GM12892 (cell line): ENCODE measurements around the gene MTHFD2. TPM values are rescaled to one million over a fixed set of nuclear protein-coding genes. Genes with fewer than 3 reads are reported as not detected.

Experiments
- DNase-seq: peaks from one replicate; pipeline ENCODE4 v3.0.0; 2011; ENCODE audit not compliant: insufficient read length
- FAIRE-seq: peaks from 2 replicates; lab custom pipeline; 2011; peaks lifted over from hg19 to GRCh38; lab: Jason Lieb, UNC
- POLR2A ChIP-seq: IDR thresholded peaks from 2 replicates; pipeline ENCODE4 v1.6.1; 2011; ENCODE audit warnings: low read depth, low read length, control low read depth
- POLR2AphosphoS5 ChIP-seq: IDR thresholded peaks from 2 replicates; pipeline ENCODE4 v1.6.1; 2011; ENCODE audit warnings: low read depth, low read length, control low read depth
- TAF1 ChIP-seq: IDR thresholded peaks from 2 replicates; pipeline ENCODE4 v1.6.1; 2011; ENCODE audit warnings: low read depth, mild to moderate bottlenecking, control low read depth, low read length, borderline replicate concordance
- polyA plus RNA-seq: library from polyadenylated mRNA; unstranded; fragments of >200 nt; gene quantifications from one replicate; pipeline ENCODE4 v1.2.1, GENCODE V29; 2012; ENCODE audit warnings: missing spikeins, inconsistent platforms; ENCODE audit not compliant: missing spikeins

The MTHFD2 gene
- polyA plus RNA-seq = 171 TPM

DNA sequence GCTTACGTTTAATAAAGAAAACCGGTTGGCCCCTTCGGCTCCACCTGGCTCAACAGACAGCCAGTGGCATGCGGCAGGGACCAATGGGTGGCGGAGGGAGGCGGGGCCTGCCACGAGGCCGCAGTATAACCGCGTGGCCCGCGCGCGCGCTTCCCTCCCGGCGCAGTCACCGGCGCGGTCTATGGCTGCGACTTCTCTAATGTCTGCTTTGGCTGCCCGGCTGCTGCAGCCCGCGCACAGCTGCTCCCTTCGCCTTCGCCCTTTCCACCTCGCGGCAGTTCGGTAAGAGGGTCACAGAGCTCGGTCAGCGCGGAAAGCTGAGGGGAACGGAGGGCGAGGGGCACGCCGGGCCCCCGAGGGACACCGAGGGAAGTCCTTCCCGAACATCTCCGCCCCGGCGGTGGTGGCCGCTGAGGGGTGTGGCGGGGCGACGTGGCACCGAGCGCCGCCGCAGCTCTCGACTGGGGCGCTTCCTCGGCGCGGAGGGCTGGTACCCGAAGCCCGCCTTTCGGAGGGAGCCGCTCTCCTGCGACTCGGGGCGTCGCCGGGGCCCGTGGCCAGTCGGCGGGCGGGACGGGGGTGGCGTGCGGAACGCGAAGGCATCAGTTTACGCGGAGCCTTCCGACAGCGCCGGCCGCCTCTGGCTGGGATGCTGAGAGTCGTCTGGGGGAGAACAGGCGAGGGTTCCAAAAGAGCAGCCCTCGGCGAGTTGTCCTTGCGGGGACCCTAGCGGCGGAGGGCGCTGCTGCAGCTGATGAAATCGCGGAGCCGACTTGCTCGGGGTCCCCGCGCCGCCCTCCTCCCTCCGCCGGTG lies at the start of gene MTHFD2:
TSS of gene MTHFD2 (plus strand) at position 155 of the 814 bp plus-strand sequence. CDS start at position 182, 27 bp downstream.
- FAIRE-seq (peak; percentile 96), DNase-seq (peak; percentile 91)
- peak; percentile 99 for TF ChIP-seq POLR2A
- TF ChIP-seq POLR2AphosphoS5 = peak; percentile 99
- peak; percentile 93 for TF ChIP-seq TAF1

DNA sequence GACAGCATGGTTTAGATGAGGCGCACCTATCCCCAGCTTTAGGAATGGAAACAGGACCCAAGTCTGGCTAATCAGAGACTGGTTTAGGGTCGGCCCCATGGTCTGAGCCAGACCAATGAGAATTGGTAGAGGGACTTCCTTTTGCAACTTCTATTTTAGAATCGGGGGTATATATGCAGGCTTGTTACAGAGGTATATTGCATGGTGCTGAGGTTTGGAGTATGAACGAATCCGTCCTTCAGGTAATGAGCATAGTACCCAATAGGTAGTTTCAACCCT lies 49.2 kb upstream of the MTHFD2 start:
- no peak for DNase-seq
- TF ChIP-seq POLR2A (no peak), TAF1 (no peak), POLR2AphosphoS5 (no peak)
- FAIRE-seq = no peak

DNA sequence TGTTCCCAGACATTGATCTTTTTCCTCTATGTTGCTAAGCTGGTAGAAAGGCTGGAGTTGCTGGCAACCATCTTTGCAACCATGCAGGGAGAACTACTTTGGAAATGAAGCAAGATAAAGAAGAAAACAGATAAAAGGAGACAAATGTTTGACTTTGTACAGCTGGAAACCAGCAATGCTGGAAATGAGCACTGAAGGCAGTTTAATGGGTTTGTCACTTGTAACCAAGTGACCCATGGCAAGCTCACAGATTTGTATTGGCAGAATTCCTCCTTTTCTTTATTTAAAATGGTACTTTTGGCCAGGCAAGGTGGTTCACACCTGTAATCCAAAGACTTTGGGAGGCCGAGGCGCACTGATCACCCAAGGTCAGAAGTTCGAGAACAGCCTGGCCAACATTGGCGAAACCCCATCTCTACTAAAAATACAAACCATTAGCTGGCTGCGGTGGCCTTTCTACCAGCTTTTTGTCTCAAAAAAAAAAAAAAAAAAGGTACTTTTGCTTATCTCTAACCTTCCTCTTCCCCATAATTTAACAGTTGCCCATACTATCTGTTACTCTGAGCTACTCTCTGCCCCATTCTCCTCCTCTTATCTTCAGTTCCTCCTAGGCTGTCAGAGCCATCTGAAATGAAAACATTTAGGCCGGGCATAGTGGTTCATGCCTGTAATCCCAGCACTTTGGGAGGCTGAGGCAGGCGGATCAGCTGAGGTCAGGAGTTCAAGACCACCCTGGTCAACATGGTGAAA lies 48.7 kb upstream of the MTHFD2 start:
- no peak for TF ChIP-seq POLR2A
- TF ChIP-seq TAF1 = no peak
- no peak for TF ChIP-seq POLR2AphosphoS5
- FAIRE-seq (no peak), DNase-seq (no peak)

DNA sequence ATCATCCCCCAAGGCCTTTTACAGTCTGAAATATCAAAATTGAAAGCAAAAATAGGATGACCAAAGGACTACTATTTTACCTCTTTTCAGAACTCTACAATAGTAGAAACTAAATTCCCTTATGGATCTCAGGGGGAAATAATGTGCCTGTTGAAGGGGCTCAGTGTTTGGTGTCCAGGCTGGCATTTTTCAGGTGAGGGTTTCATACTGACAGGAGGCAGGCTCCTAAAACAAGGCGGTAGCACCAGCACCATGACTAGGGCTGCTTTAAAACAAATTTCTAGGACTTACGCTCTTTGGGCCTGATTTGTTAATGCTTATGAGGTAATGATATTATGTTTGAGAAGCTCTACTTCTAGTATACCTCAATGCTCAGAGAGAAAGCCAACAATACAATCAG lies 45.5 kb upstream of the MTHFD2 start:
- TF ChIP-seq TAF1 = no peak
- peak; percentile 77 for TF ChIP-seq POLR2AphosphoS5
- TF ChIP-seq POLR2A = 0 out of 2 replicates have a peak, but pooled peaks have one; percentile 35
- DNase-seq (no peak), FAIRE-seq (no peak)

DNA sequence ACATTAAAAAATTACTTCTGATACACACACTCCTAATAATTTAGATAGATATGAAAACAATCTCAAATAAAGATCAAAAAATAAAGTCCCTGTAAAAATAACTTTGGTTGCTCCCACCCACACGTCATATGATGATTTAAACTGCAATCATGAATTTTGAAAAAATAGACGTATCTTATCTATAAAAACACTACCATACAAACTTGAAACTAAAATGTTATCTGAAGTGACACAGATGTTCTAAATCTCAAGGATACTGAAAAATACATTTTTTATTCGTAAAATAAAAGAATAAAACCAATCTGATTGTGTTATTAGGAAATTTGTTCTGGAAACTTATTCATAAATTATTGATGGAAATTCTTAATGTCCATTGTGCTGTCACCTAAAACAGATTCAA lies 42.6 kb upstream of the MTHFD2 start:
- no peak for FAIRE-seq
- DNase-seq = no peak
- no peak for TF ChIP-seq TAF1
- no peak for TF ChIP-seq POLR2AphosphoS5
- no peak for TF ChIP-seq POLR2A

DNA sequence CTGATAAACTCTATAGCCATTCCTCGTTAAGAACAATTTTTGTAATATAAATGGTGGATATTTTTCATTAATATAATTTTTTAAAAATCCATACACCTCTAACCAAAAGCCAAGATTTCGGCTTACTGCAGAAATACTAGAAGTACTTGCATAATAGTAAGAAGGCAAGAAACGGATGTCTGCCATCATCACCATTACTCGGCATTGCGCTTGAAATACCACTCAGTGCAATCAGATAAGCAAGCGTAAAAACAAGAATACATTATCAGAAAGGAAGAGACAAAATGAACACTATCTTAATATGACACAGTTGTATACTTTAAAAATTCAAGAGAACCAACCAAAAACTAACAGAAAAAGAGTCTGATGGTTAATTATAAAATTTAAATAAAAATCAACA lies 35.5 kb upstream of the MTHFD2 start:
- FAIRE-seq (no peak), DNase-seq (no peak)
- TF ChIP-seq POLR2AphosphoS5 = no peak
- no peak for TF ChIP-seq POLR2A
- TF ChIP-seq TAF1 = no peak

DNA sequence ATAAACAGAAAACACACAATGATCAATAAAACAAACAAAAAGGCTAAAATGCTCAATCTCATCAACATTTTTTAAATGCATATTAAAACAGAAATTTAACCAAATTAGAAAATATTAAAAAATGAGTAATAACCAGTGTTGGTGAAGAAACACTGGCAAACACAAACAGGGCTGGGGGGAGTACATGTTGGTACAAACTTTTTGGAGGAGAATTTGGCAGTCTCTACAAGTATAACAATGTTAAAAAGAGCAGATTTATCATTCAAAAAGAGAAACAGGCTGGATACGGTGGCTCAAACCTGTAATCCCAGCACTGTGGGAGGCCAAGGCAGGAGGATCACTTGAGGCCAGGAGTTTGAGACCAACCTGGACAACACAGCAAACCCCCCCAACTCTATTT lies 33.7 kb upstream of the MTHFD2 start:
- DNase-seq (no peak), FAIRE-seq (no peak)
- TF ChIP-seq TAF1 = no peak
- no peak for TF ChIP-seq POLR2A
- TF ChIP-seq POLR2AphosphoS5 = no peak

DNA sequence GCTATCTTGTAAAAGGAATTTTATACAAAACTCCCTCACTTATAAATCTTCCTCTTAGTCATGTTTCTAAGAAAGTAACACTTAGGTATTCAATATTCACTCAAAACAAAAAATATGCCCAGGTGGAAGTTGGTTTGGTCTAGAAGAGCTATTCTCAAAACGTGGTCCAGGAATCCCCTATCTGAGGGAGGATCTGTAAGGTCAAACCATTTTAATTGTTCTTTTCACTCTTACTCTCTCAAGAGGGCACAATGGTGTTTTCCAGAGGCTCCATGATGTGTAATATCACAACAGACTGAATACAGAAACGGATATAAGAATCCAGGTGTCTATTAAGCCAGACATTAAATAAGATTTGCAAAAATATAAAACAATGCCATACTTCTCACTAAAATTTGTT lies 29.7 kb upstream of the MTHFD2 start:
- no peak for DNase-seq
- no peak for TF ChIP-seq POLR2A
- TF ChIP-seq POLR2AphosphoS5 = no peak
- TF ChIP-seq TAF1 = no peak
- peak; percentile 56 for FAIRE-seq

DNA sequence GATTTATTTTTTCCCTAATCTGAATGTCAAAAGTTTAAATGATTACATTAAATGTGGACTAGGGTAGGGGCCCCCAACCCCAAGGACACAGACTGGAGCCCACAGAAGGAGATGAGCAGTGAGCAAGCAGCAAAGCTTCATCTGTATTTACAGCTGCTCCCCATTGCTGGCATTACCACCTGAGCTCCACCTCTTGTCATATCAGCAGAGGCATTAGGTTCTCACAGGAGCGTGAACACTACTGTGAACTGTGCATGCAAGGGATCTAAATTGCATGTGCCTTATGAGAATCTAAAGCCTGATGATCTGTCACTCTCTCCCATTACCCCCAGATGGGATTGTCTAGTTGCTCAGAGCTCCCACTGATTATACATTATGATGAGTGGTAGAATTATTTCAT lies 23.5 kb upstream of the MTHFD2 start:
- FAIRE-seq (no peak), DNase-seq (no peak)
- no peak for TF ChIP-seq POLR2A
- TF ChIP-seq TAF1 = no peak
- TF ChIP-seq POLR2AphosphoS5 = no peak

DNA sequence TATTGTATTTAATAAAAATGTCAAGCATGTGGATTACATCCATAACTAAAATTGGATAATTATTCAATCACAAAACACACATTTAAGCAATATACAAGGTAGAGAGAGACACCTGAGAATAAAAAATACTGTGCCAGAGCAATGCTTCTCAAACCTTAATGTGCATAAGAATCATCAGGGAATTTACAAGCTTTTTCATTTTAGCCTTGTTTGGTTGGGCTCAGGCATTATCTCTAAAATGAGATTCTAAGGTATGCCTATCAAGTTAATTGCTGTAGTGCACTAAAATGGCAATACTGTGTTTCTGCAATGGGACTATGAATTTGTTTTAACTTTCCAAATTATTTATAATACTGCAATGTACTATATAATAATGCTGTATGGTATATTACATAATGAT lies 20.7 kb upstream of the MTHFD2 start:
- FAIRE-seq (no peak), DNase-seq (no peak)
- TF ChIP-seq TAF1 = no peak
- no peak for TF ChIP-seq POLR2A
- TF ChIP-seq POLR2AphosphoS5 = no peak

DNA sequence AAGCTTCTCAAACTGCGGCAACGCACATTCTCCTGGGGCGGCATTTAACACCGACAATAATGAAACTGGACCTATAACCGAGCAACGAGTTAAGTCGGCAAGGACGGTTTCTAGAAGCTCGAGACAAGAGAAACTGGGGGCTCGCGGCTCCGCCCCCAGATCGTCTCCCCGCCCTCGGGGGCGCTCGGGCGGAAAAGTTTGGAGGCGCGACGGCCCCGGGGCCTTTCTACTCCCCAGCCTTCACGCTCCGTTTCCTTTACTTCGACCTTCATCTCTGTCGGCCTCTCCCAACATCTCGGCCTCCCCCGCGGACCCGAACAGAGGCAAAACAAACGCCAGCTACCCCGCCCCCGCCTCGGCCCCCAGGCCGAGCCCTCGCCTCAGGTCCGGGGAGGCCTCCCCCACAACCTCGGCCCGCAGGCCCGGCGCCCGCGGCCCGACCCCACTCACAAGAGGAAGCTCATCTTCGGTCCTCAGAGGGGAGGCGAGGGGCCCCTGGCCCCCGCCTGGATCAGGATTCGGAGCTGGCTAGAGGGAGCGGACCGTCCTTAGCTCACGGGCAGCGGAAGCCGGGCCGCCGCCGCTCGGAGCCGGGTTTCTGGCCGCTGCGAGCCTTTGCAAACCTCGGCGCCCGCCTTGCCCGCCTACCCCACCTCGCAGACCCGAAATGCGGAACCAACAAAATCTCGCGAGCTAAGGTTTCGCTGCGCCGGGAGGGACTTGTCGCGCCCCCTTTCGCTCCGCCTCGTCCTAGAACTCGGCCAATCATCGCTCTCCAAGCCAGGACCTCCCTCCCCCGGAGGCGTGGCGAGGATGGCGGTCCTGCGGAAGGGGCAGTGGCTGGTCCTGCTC lies 20.0 kb upstream of the MTHFD2 start, which contains the start of gene MOB1A:
TSS of gene MOB1A (minus strand) at position 669 of the 852 bp plus-strand sequence. CDS start at position 464, 205 bp downstream.
- peak; percentile 98 for FAIRE-seq
- DNase-seq = peak; percentile 71
- TF ChIP-seq TAF1 = peak; percentile 85
- peak; percentile 93 for TF ChIP-seq POLR2A
- TF ChIP-seq POLR2AphosphoS5 = peak; percentile 92
